OCI-LY1 (cell line): Measurements from ENCODE around the gene GLI2.

Experiments
- H2AFZ ChIP-seq: fragments of 200-600 bp; sonication (generic), shearing (Covaris generic); 2 replicates; pipeline ENCODE4 v1.6.0; 2014; ENCODE audit warnings: antibody characterized with exemption, mild to moderate bottlenecking, low read length
- H3F3A ChIP-seq: fragments of 200-600 bp; sonication (generic), shearing (Covaris generic); 2 replicates; pipeline ENCODE4 v1.6.0; 2014; ENCODE audit warnings: mild to moderate bottlenecking, antibody characterized with exemption, low read length, moderate library complexity; ENCODE audit not compliant: insufficient read depth
- H3K27ac ChIP-seq: fragments of 200-600 bp; sonication (generic); 2 replicates; pipeline ENCODE4 v1.5.1; 2014; ENCODE audit warnings: low read length, mixed run types, mild to moderate bottlenecking, low read depth; ENCODE audit not compliant: poor library complexity, severe bottlenecking
- H3K27me3 ChIP-seq: fragments of 200-600 bp; sonication (generic); 2 replicates; pipeline ENCODE4 v1.6.0; 2014; ENCODE audit warnings: antibody characterized with exemption, mild to moderate bottlenecking, low read length, moderate library complexity; ENCODE audit not compliant: insufficient read depth
- H3K36me3 ChIP-seq: fragments of 200-600 bp; sonication (generic); 2 replicates; pipeline ENCODE4 v1.6.1; 2014; ENCODE audit warnings: mild to moderate bottlenecking, antibody characterized with exemption, low read length, moderate library complexity, mixed read lengths; ENCODE audit not compliant: insufficient read depth
- H3K4me1 ChIP-seq: fragments of 200-600 bp; sonication (generic); 2 replicates; pipeline ENCODE4 v1.5.1; 2014; ENCODE audit warnings: mild to moderate bottlenecking, low read length, moderate library complexity; ENCODE audit not compliant: insufficient read depth, severe bottlenecking
- H3K4me2 ChIP-seq: fragments of 200-600 bp; sonication (generic), shearing (Covaris generic); 2 replicates; pipeline ENCODE4 v1.6.1; 2014; ENCODE audit warnings: low read length
- H3K4me3 ChIP-seq: fragments of 200-600 bp; sonication (generic); 2 replicates; pipeline ENCODE4 v1.5.1; 2014; ENCODE audit warnings: low read length, low read depth, mild to moderate bottlenecking, mixed read lengths; ENCODE audit not compliant: poor library complexity, severe bottlenecking
- H3K79me2 ChIP-seq: fragments of 200-600 bp; shearing (Covaris generic); 2 replicates; pipeline ENCODE4 v1.6.1; 2016; ENCODE audit warnings: mixed run types, low read length, mixed read lengths; ENCODE audit not compliant: insufficient read depth
- H3K9ac ChIP-seq: fragments of 200-600 bp; sonication (generic), shearing (Covaris generic); 2 replicates; pipeline ENCODE4 v1.6.1; 2014; ENCODE audit warnings: mild to moderate bottlenecking, low read length, mixed read lengths
- H3K9me2 ChIP-seq: fragments of 200-600 bp; sonication (generic), shearing (Covaris generic); 2 replicates; pipeline ENCODE4 v1.6.1; 2014; ENCODE audit warnings: low read depth, mild to moderate bottlenecking, low read length, mixed read lengths
- H3K9me3 ChIP-seq: fragments of 200-600 bp; shearing (Covaris generic); 2 replicates; pipeline ENCODE4 v1.6.1; 2014; ENCODE audit warnings: low read length, mixed read lengths
- H4K20me1 ChIP-seq: fragments of 200-600 bp; sonication (generic), shearing (Covaris generic); 2 replicates; pipeline ENCODE4 v1.6.0; 2016; ENCODE audit warnings: mild to moderate bottlenecking, low read length; ENCODE audit not compliant: insufficient read depth
- CTCF ChIP-seq: fragments of 200-600 bp; sonication (generic), shearing (Covaris generic); IDR thresholded peaks from 2 replicates; pipeline ENCODE4 v1.5.1; 2017; ENCODE audit warnings: mild to moderate bottlenecking, antibody characterized with exemption, low read length, moderate library complexity, mixed read lengths
- EZH2 ChIP-seq: fragments of 200-600 bp; sonication (generic), shearing (Covaris generic); IDR thresholded peaks from 2 replicates; pipeline ENCODE4 v1.8.0; 2017; ENCODE audit warnings: borderline replicate concordance, mixed run types, mild to moderate bottlenecking, antibody characterized with exemption, low read length, moderate library complexity, mixed read lengths

GLI2 gene

DNA sequence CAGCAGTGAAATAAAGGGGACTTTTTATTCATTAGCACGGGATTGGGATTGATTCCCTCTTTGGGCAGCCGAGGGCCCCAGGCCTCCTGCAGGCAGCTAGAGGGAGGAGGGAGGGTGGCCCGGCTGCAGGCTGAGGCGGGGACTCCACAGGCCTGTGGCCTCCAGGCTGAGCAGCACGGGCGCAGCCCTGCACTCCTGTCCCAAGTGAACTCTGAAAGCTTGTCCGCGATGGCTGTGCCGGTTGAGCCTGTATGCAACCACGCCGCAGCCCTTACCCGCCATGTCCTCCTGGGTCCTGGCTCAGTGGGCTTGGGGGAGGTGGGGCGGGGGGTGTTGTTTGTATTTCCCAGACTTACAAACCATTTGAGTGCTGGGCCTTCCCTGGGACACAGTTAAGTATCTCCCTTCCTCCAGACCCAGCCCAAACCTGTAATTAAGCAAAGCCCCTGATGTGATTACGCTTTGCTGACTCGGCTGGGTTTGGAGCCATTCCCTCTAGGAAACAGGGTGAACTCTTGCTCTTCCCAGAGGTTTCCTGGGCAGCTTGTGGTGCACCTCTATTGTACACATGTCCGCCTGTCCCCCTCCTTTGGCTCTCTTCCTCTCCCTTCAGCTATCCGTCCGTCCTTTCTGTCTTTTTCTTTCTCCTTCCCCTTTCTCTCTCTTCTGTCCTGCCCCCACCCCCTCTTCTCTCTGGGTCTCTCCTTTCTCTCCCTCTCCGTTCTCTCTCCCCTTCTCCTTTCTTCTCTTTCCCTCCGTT, 5.3 kb downstream of the GLI2 start:
- Histone ChIP-seq H3K27ac (no peak overlapping the region), H3K4me3 (no peak overlapping the region), H3K9ac (no peak overlapping the region), H3K79me2 (no peaks in the 10 kb centered on the region), H4K20me1 (no peaks in the 10 kb centered on the region), H3K9me2 (no peaks in the 10 kb centered on the region), H3K27me3 (peaks cover 4% of the 10 kb centered on the region; the same call in 1 of the 2 replicates), H3K4me2 (no peak overlapping the region), H2AFZ (no peak overlapping the region), H3F3A (no peaks in the 10 kb centered on the region), H3K4me1 (no peaks in the 10 kb centered on the region), H3K9me3 (no peaks in the 10 kb centered on the region), H3K36me3 (no peaks in the 10 kb centered on the region)
- no peak for TF ChIP-seq EZH2
- no peak for TF ChIP-seq CTCF

DNA sequence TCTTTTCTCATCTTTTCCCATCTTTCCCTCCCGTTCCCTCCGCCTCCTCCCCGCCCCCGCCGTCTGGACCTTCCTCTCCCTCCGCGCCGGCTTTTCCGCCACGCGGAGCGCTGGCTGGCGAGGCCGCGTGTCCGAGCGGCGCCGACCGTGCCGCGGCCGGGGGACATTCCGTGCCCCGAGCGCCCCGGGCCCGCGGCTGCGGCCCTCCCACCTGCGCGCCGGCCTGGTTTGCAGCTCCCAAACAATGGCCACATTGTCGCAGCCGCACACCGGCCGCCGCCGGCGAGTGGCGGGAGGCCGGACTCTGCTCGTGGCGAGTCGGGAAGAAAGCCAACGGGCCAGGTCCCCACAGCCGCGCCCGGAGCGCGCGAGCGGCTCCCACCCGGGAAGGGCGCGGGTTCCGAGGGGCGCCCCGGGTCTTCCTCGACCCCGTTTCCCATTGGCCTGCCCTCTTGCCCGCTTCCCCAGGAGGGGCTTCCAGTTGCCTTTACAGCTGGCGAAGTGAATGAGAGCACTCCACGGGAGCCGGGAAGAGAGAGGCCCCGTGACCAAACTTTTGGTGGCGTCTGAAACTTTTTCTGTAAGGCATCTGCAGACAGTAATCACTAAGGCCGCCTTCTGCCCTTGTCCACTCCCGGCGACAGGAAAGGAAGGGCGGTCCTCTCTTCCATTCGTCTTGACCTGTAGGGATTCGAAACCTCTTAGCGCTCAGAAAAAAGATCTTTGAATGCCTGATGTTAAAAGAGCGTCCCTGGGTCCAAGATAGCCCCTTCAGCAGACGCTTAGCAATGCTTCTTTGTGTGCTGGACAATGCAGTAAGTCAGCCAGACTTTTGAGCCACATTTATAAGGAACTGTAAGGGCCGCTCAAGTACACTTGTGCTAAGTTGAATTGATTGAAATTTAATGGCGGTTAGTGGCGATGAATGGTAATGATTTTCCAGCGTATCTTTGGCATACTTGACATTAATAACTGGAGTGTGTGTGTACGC, 6.2 kb downstream of the GLI2 start:
- H2AFZ ChIP-seq: no peak overlapping the region
- H3K4me1 ChIP-seq: no peaks in the 10 kb centered on the region
- TF ChIP-seq EZH2 (no peak), CTCF (no peak)
- H3K9me2 ChIP-seq: no peaks in the 10 kb centered on the region
- H3K36me3 ChIP-seq: no peaks in the 10 kb centered on the region
- H3F3A ChIP-seq: no peaks in the 10 kb centered on the region
- H3K4me2 ChIP-seq: no peak overlapping the region
- no peak overlapping the region for H3K9ac ChIP-seq
- no peak overlapping the region for H3K27ac ChIP-seq
- H4K20me1 ChIP-seq: no peaks in the 10 kb centered on the region
- H3K9me3 ChIP-seq: no peaks in the 10 kb centered on the region
- H3K4me3 ChIP-seq: no peak overlapping the region
- peaks cover 4% of the 10 kb centered on the region; the same call in 1 of the 2 replicates for H3K27me3 ChIP-seq
- no peaks in the 10 kb centered on the region for H3K79me2 ChIP-seq

DNA sequence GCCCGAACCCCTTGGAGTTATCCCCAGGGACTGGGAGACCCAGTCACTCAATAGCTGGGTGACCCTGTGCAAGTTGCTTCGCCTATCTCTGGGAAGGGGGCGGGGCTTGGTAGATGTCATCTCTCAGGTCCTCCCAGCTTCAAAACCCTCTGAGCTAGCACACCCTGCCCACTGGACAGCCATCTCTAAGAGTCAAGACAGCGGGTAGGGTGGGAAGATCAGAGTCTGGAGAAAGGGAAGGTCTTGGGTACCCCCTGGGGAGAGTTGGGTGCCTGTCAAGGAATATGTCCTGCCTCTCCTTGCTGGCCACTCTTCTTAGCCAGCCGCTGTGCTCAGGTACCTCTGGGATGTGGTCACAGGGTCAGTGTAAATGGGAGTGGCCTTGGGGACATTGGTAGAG, 8.0 kb downstream of the GLI2 start:
- no peaks in the 10 kb centered on the region for H3K9me3 ChIP-seq
- H2AFZ ChIP-seq: no peak overlapping the region
- no peak for TF ChIP-seq EZH2
- no peak for TF ChIP-seq CTCF
- no peak overlapping the region for H3K4me3 ChIP-seq
- H3K79me2 ChIP-seq: no peaks in the 10 kb centered on the region
- H3K4me1 ChIP-seq: no peaks in the 10 kb centered on the region
- no peak overlapping the region for H3K9ac ChIP-seq
- no peaks in the 10 kb centered on the region for H3K36me3 ChIP-seq
- H3K9me2 ChIP-seq: no peaks in the 10 kb centered on the region
- H3K4me2 ChIP-seq: no peak overlapping the region
- no peak overlapping the region for H3K27ac ChIP-seq
- H3K27me3 ChIP-seq: peaks cover 4% of the 10 kb centered on the region; the same call in 1 of the 2 replicates
- no peaks in the 10 kb centered on the region for H4K20me1 ChIP-seq
- no peaks in the 10 kb centered on the region for H3F3A ChIP-seq
